NCI-H526 (cell line): Measurements from ENCODE around the gene FAAP20.

ENCODE experiments used
- DNase-seq, 2 experiments: peaks; one replicate each; lab custom pipeline; 2025; lab: John Stamatoyannopoulos, UW

FAAP20 gene

GRCh38 chr1:2210084-2210653, 15.6 kb upstream of the FAAP20 start:
- no peak for DNase-seq

GRCh38 chr1:2209400-2210083, 15.0 kb upstream of the FAAP20 start:
- DNase-seq = no peak

GRCh38 chr1:2208309-2209239, 14.0 kb upstream of the FAAP20 start:
- DNase-seq = no peak

- DNase-seq = no peak
These were observed 12.4 kb upstream of the FAAP20 start for GRCh38 chr1:2206813-2207487.

GRCh38 chr1:2205191-2205952, 10.8 kb upstream of the FAAP20 start:
- peak; percentile 63 to 96 for DNase-seq

GRCh38 chr1:2204415-2205190, 10.0 kb upstream of the FAAP20 start:
- DNase-seq = peak; percentile 20 to 92

GRCh38 chr1:2203671-2204414, 9.3 kb upstream of the FAAP20 start:
- DNase-seq = no peak

- DNase-seq = no peak
These were observed 8.4 kb upstream of the FAAP20 start for GRCh38 chr1:2202843-2203601.

- no peak for DNase-seq
These were observed 7.5 kb upstream of the FAAP20 start for GRCh38 chr1:2202008-2202575.

GRCh38 chr1:2201062-2201461, 6.5 kb upstream of the FAAP20 start:
- no peak for DNase-seq

GRCh38 chr1:2200308-2200943, 5.9 kb upstream of the FAAP20 start:
- no peak for DNase-seq

GRCh38 chr1:2199042-2199810, 4.7 kb upstream of the FAAP20 start:
- peak; percentile 44 to 90 for DNase-seq

GRCh38 chr1:2198571-2198970, 4.0 kb upstream of the FAAP20 start:
- no peak for DNase-seq

- no peak for DNase-seq
These were observed 3.2 kb upstream of the FAAP20 start for GRCh38 chr1:2197707-2198165.

GRCh38 chr1:2196901-2197638, 2.5 kb upstream of the FAAP20 start:
- no peak for DNase-seq

GRCh38 chr1:2195785-2196184, 1.2 kb upstream of the FAAP20 start:
- no peak for DNase-seq
